Effector CD8-positive, alpha-beta T cell (primary cell): ENCODE measurements around the gene C15orf62.

Experiments used
- DNase-seq: peaks from one replicate; lab custom pipeline; 2025; lab: John Stamatoyannopoulos, UW

Gene C15orf62

DNA sequence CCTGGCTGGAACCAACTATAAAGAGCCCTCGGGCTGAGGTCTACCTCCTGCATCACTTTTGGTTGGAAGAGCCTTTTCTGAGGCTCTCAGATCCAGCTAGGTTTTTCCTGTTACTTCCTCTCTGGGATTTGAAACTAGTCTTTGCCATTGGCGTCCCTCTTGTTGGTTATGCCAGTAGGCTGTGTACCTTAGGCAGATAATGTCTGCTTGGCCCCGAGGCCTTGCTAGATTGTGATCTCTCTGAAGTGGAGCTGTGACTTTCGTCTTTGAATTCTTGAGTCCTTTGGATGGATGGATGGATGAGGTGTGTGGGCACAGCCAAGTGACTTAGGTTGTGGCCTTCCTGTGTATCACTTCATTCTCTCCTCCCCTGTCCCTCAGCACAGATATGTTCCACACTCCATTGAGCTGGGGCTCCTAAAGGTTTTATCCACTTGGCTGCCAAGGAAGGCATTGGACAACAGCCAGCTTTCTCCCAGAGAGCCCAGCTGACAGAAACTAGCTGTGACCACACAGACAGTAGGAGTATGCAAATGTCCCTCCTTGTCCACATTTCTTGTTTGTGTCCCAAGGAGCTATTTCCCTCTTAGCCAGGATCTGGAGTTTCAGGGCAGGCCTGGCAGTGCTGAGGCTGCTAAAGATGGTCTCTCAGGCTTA, 45.4 kb downstream of the C15orf62 start:
- DNase-seq: no peak

DNA sequence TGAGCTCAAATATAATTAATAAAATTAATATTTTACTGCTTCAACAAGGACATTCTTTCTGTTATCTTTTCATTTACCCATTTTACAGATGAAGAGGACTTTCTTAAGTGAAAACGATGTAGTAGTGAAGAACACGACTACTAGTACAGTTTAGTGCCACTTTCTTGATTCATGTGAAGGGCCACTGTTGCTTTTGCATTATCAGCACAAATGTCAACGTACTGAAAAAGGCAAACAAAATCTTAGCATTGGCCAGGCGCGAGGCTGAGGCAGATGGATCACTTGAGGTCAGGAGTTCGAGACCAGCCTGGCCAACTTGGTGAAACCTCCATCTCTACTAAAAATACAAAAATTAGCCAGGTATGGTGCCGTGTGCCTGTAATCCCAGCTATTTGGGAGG, 49.3 kb downstream of the C15orf62 start:
- DNase-seq: no peak

DNA sequence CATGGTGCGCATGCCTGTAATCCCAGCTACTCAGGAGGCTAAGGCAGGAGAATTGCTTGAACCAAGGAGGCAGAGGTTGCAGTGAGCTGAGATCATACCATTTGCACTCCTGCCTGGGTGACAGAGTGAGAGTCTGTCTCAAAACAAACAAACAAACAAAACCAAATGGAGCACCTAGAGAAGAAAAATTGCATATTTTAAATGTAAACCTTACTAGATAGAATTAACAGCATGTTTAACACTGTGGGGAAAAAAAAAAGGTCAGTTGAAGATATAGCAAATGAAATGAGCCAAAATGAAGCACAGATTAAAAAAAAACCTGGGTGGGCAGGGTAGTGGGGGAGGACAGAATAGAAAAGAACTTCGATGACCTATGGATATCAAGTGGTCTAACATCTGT, 51.4 kb downstream of the C15orf62 start:
- DNase-seq: no peak
